Stimulated activated naive CD4-positive, alpha-beta T cell (primary cell): ENCODE measurements around the gene OLA1.

Experiments
- DNase-seq, 6 experiments: peaks; one replicate each; lab custom pipeline; 2025; lab: John Stamatoyannopoulos, UW

The OLA1 gene

DNA sequence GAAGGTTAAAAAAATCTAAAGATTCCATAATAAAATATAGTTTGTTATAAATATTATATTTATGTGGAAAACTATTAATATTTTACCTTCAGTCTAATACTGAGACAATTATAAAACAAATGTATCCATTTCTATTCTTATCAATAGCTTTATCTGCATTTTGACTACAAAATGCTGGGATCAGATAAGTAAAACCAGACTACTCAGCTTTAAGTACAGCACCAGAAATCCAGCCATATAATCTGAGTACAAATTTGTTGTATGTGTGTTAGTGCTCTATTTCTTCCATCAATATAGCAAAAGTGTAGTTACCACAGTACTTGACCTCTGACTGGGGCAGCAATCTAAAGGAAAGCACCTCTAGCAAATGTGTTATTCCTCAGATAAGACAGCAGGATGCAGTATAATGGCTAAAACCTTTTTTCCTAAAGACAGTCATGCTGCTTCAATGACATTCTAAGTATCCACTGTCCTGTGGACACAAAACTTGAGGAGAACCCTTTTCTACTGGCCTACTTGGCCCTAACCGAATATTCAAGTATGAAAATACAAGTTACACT, 68.1 kb downstream of the OLA1 start:
- no peak for DNase-seq

DNA sequence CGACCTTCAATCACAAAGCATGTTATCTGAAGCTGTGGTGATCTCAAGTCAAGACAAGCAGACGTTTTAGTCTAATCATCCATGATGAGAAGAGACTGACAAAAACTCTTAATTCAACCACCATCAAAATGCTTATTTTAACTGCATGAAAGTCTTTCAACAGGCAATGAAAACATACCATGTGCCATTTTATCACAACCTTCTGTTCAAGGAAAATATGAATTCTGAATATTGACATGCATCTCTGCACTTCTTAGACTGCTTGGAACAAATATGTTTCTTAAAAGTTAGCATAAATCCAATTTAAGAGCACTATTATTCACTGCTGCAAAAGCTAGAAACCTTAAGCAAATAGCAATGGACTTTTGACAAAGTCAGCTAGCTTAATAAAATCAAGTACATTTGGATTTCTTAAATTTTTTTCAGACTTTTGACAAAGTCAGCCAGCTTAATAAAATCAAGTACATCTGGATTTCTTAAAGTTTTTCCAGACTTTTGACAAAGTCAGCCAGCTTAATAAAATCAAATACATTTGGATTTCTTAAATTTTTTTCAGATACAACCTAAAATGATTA, 70.9 kb downstream of the OLA1 start:
- DNase-seq = no peak

DNA sequence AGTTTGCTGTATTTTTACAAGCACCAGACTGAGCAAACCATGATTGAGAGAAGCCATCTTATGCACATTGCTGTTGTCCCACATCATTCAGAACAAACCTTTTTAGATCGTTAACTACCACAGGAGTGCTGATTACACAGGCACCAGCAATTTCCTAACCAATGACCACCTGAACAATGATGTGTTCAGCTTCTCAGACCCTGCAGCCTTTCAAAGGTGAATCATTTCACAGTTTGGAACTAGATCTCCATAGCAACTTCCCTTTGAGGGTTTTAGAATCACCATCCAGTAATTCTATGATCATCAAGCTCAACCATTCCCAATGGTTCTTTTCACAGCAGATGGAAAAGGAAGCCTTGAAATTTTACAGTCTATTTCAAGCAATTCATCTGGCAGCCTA, 71.4 kb downstream of the OLA1 start:
- no peak for DNase-seq

- no peak for DNase-seq
Measured at GRCh38 chr2:174174741-174175140, 73.6 kb downstream of the OLA1 start.

DNA sequence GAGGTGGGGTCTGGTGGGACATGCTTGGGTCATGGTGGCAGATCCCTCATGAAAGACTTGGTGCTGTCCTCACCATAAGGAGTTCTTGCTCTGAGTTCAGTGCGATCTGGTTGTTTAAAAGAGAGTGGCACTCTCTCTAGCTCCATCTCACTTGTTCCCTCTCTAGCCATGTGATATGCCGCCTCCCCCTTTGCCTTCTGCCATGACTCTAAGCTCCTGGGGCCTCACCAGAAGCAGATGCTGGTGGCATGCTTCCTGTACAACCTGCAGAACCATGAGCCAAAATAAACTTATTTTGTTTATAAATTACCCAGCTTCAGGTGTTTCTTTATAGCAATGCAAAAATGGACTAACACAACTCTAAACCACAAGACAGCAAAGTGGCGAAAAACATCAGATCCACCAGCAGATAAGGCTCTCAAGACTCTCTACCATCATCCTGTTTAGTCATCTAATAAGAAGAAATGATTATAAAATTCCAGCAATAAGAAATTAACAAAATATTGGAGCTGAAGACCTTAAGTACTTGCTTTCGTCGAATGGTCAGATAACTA, 75.5 kb downstream of the OLA1 start:
- DNase-seq = no peak

- DNase-seq = no peak
Measured at GRCh38 chr2:174171686-174172445, 76.5 kb downstream of the OLA1 start.

GRCh38 chr2:174169372-174169771, 79.0 kb downstream of the OLA1 start:
- no peak for DNase-seq

GRCh38 chr2:174166261-174166660, 82.1 kb downstream of the OLA1 start:
- DNase-seq = no peak

GRCh38 chr2:174161490-174161889, 86.8 kb downstream of the OLA1 start:
- DNase-seq = no peak

DNA sequence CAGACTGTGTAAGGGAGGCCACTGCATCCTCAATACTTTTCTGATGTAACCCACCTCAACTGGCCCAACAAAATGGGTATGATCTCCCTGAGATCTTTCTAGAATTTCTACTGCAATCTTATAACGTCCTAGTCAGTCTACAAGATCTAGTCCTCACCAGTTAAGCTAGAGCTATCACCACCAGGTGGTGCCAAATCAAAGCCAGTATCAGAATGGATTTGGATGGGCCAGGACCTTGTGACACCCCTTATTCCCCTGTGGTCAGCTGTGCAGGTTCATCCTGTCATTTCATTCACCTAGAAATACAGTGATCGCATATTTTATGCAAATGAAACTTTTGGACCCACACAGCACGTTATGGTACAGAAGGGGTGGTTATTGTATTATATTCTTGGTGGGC, 90.3 kb downstream of the OLA1 start:
- peak in 3 of 6 experiments; percentile 2 to 5 (median 5) for DNase-seq

GRCh38 chr2:174157053-174157452, 91.3 kb downstream of the OLA1 start:
- no peak for DNase-seq

DNA sequence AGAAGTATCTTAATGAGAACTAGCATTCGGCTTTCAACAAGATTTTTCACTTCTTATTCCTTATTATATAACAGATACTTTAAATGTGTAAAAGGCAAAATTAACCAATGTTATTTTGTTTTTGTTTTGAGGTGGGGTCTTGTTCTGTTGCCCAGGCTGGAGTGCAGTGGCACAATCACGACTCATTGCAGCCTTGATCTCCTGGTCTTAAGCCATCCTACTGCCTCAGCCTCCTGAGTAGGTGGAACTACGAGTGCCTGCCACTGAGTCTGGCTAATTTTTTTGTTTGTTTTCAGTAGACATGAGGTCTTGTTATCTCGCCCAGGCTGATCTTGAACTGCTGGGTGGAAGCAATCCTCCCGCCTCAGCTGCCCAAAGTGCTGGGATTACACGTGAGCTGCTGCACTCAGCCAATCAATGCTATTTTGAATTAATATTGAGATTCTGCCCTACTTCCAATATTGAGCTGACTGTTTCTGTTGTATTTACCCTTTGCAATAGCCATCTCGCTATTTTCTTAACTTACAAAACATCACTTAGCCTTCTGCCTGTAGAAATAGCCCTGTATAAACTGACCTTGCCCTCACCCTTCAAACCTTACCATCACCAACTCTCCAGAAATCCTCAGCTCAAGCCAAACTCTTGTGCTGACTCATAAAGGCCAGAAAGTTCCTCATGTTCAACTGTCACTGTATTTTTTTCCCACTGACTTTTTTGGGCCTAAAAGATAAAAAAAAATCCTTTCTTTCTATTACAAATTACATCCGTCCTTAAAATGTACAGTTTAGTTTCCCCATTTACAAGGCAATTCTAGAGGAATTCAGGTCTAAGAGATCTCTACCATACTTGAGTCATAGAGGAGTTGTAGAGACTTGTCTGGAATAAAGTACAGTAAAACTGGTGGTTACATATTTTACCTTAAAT, 94.3 kb downstream of the OLA1 start:
- no peak for DNase-seq

DNA sequence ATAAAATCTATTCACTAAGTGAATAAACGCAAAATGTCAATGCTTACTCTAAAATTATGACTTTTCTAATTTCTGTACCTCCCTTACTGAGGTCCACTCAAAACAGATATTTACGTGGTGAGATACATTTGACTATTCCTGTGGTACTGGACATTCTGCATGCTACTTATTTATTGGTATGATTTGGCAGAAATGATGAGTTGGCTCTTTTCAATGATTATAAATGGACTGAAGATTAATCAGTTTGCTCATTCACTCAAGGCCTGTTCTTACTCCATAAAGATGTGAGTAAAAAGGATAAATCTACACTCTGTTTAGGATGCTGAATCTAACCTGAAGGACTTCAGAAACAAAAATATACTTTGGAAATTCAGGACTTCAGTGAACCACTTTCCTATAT, 98.8 kb downstream of the OLA1 start:
- DNase-seq = no peak

GRCh38 chr2:174148833-174149232, 99.5 kb downstream of the OLA1 start:
- DNase-seq = no peak

DNA sequence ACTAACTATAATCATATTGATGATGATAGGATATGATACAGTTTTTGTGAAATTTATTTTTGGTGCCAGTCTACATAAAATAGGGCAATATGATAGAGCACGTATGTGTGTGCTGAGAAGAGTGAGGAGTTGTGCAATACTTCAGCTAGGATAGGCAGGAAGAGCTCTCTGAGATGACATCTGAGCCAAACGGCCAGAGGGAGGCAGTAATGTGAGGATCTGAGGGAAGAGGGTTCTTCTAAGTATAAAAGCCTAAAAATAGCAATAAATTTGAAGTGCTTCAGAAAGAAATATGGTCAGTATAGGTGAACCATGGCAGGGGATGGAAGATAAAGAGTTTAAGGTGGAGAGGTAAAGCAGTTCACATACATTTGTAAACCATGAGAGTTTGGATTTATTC, 102.5 kb downstream of the OLA1 start:
- no peak for DNase-seq

DNA sequence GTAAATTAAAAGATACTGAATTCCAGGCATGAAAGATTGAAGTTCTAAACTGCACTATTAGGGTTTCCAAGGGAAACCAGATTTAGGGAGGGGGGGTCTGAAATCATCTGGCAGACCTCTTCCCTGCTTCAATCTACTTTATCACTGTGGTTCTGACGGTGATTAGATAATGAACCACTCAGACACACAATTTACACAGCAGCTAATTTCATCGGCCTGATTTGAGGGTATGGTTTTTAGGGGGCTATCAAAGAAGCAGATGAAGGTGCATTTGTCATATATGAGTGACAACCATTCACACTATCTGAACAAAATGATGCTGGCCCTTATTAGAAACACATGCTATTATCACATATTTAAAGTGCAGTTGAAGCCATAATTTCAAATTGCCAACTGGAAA, 106.0 kb downstream of the OLA1 start:
- DNase-seq = no peak

- no peak for DNase-seq
Measured at GRCh38 chr2:174138161-174138560, 110.2 kb downstream of the OLA1 start.

GRCh38 chr2:174135981-174136380, 112.4 kb downstream of the OLA1 start:
- DNase-seq = no peak

- DNase-seq = no peak
Measured at GRCh38 chr2:174125090-174125489, 123.2 kb downstream of the OLA1 start.

DNA sequence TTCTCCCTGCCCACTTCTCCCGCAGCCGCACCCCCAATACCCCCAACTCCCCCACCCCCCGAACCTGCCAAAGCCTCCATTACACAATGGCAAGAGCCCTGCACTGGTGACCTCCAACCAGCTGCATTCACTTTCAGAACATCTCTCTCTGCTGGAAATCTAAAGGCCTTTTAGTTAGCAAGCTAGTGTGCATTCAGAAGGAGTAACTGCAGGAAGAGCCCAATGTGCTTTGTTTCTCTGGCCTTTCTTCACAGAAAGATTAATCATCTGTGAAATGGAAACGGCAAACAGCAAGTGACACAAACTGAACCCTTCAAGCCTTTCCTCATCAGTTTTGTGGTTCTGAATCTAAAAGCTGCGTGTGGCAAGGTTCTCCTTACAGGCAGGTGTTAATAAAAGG, 124.2 kb downstream of the OLA1 start:
- DNase-seq = no peak

GRCh38 chr2:174122185-174122584, 126.1 kb downstream of the OLA1 start:
- no peak for DNase-seq

- no peak for DNase-seq
Measured at GRCh38 chr2:174121612-174122011, 126.7 kb downstream of the OLA1 start.
